ENCODE data around the gene ABCF1. TPM values are rescaled to one million over a fixed set of nuclear protein-coding genes. Genes with fewer than 3 reads are reported as not detected.

ABCF1 gene
- total and polyA plus RNA-seq, 2 donors (not counting 1 experiment from before 2014, with no cell fraction given), result 35.5 to 49.2 TPM

GRCh38 chr6:30541515-30542403 is 29.5 kb upstream of the ABCF1 start:
- Histone ChIP-seq H3K4me2 (ENCODE audit: extremely low read depth, insufficient read depth, low read length) (peak overlapping the region; percentile 61), H3K27me3 (ENCODE audit: control insufficient read depth, insufficient read depth, low read length) (no peaks in the 10 kb centered on the region), H3K27ac (ENCODE audit: insufficient read depth, low read length) (no peak overlapping the region), H3K9me3 (ENCODE audit: control insufficient read depth, insufficient read depth, low read depth, low read length) (no peaks in the 10 kb centered on the region), H3K4me1 (ENCODE audit: control insufficient read depth, extremely low read depth, insufficient read depth, low read length) (no peaks in the 10 kb centered on the region), H2AFZ (ENCODE audit: low read length) (no peak overlapping the region), H3K4me3 (replicated peaks in 1 of 4; ENCODE audit: control extremely low read depth in 1 of 4, insufficient read depth in 1 of 4, low read depth in 3 of 4, low read length in 4 of 4) (peak overlapping the region in 3 of 4 experiments; percentile 1 to 50 (median 15)), H3K36me3 (ENCODE audit: control insufficient read depth, insufficient read depth, low read length) (peaks cover 6% of the 10 kb centered on the region), H3K79me2 (ENCODE audit: control insufficient read depth, insufficient read depth, low read length) (no peaks in the 10 kb centered on the region), H3K9ac (ENCODE audit: insufficient read depth, low read length) (no peak overlapping the region), H4K20me1 (ENCODE audit: control insufficient read depth, extremely low read depth, insufficient read depth, low read length) (no peaks in the 10 kb centered on the region)
- TF ChIP-seq CTCF (conservative IDR thresholded peaks at IDR 0.05 in 1 of 2, IDR thresholded peaks at IDR 0.05 in 1 of 2; ENCODE audit: low read depth in 1 of 2, low read length in 2 of 2) (peak; percentile 98 to 99), EZH2 (IDR thresholded peaks at IDR 0.05; ENCODE audit: low read length, missing control alignments) (no peak)
- DNase-seq (ENCODE audit: low read depth in 2 of 2), result peak; percentile 82 to 92

- H3K9ac ChIP-seq (ENCODE audit: insufficient read depth, low read length), result no peak overlapping the region
- no peaks in the 10 kb centered on the region for H3K4me1 ChIP-seq (ENCODE audit: control insufficient read depth, extremely low read depth, insufficient read depth, low read length)
- TF ChIP-seq EZH2 (IDR thresholded peaks at IDR 0.05; ENCODE audit: low read length, missing control alignments), result no peak
- TF ChIP-seq CTCF (conservative IDR thresholded peaks at IDR 0.05 in 1 of 2, IDR thresholded peaks at IDR 0.05 in 1 of 2; ENCODE audit: low read depth in 1 of 2, low read length in 2 of 2), result no peak
- H4K20me1 ChIP-seq (ENCODE audit: control insufficient read depth, extremely low read depth, insufficient read depth, low read length), result no peaks in the 10 kb centered on the region
- H3K4me2 ChIP-seq (ENCODE audit: extremely low read depth, insufficient read depth, low read length), result no peak overlapping the region
- no peak overlapping the region for H3K4me3 ChIP-seq (replicated peaks in 1 of 4; ENCODE audit: control extremely low read depth in 1 of 4, insufficient read depth in 1 of 4, low read depth in 3 of 4, low read length in 4 of 4)
- H3K27ac ChIP-seq (ENCODE audit: insufficient read depth, low read length), result no peak overlapping the region
- peaks cover 12% of the 10 kb centered on the region for H3K36me3 ChIP-seq (ENCODE audit: control insufficient read depth, insufficient read depth, low read length)
- no peaks in the 10 kb centered on the region for H3K79me2 ChIP-seq (ENCODE audit: control insufficient read depth, insufficient read depth, low read length)
- DNase-seq (ENCODE audit: low read depth in 2 of 2), result no peak
- H3K27me3 ChIP-seq (ENCODE audit: control insufficient read depth, insufficient read depth, low read length), result no peaks in the 10 kb centered on the region
- H2AFZ ChIP-seq (ENCODE audit: low read length), result no peak overlapping the region
- H3K9me3 ChIP-seq (ENCODE audit: control insufficient read depth, insufficient read depth, low read depth, low read length), result no peaks in the 10 kb centered on the region
Measured at GRCh38 chr6:30542404-30542725, 28.9 kb upstream of the ABCF1 start.

GRCh38 chr6:30542915-30543314 is 28.3 kb upstream of the ABCF1 start:
- Histone ChIP-seq H3K4me1 (ENCODE audit: control insufficient read depth, extremely low read depth, insufficient read depth, low read length) (no peaks in the 10 kb centered on the region), H3K4me3 (replicated peaks in 1 of 4; ENCODE audit: control extremely low read depth in 1 of 4, insufficient read depth in 1 of 4, low read depth in 3 of 4, low read length in 4 of 4) (no peak overlapping the region), H3K4me2 (ENCODE audit: extremely low read depth, insufficient read depth, low read length) (no peak overlapping the region), H3K79me2 (ENCODE audit: control insufficient read depth, insufficient read depth, low read length) (no peaks in the 10 kb centered on the region), H3K9me3 (ENCODE audit: control insufficient read depth, insufficient read depth, low read depth, low read length) (no peaks in the 10 kb centered on the region), H2AFZ (ENCODE audit: low read length) (no peak overlapping the region), H3K27me3 (ENCODE audit: control insufficient read depth, insufficient read depth, low read length) (no peaks in the 10 kb centered on the region), H4K20me1 (ENCODE audit: control insufficient read depth, extremely low read depth, insufficient read depth, low read length) (no peaks in the 10 kb centered on the region), H3K9ac (ENCODE audit: insufficient read depth, low read length) (no peak overlapping the region), H3K36me3 (ENCODE audit: control insufficient read depth, insufficient read depth, low read length) (peaks cover 14% of the 10 kb centered on the region), H3K27ac (ENCODE audit: insufficient read depth, low read length) (no peak overlapping the region)
- DNase-seq (ENCODE audit: low read depth in 2 of 2), result peak; percentile 12 to 24
- TF ChIP-seq EZH2 (IDR thresholded peaks at IDR 0.05; ENCODE audit: low read length, missing control alignments), result no peak
- peak in 1 of 2 donors; percentile 2 for TF ChIP-seq CTCF (conservative IDR thresholded peaks at IDR 0.05 in 1 of 2, IDR thresholded peaks at IDR 0.05 in 1 of 2; ENCODE audit: low read depth in 1 of 2, low read length in 2 of 2)
